K562 (cell line): ENCODE data around the gene PKD1.

Experiments
- CEBPZ ChIP-seq: fragments of 150-350 bp; IDR thresholded peaks from 2 replicates; pipeline ENCODE4 v1.6.1; 2014; ENCODE audit warnings: low read depth, mild to moderate bottlenecking, low read length, borderline replicate concordance
- CTCF ChIP-seq, 3 experiments: IDR thresholded peaks in 2 of 3; conservative IDR thresholded peaks in 1 of 3; 2 replicates each; pipeline ENCODE4 v1.5.1; 2011 to 2012; ENCODE audit warnings: low read length in 3 of 3, mild to moderate bottlenecking in 3 of 3, control low read depth in 2 of 3, improper control_type of control experiment in 1 of 3, inconsistent platforms in 1 of 3, low read depth in 1 of 3, mixed read lengths in 1 of 3, moderate library complexity in 1 of 3; ENCODE audit not compliant: insufficient read depth in 2 of 3
- HDGF ChIP-seq: fragments of 450-650 bp; IDR thresholded peaks from 2 replicates; pipeline ENCODE4 v1.6.1; 2016
- HNRNPK ChIP-seq: fragments of 200-400 bp; formaldehyde crosslinking; IDR thresholded peaks from one replicate; pipeline ENCODE4 v1.6.1; 2018; ENCODE audit warnings: mild to moderate bottlenecking, low read depth, low read length; ENCODE audit not compliant: poor library complexity, severe bottlenecking
- KAT2B ChIP-seq: IDR thresholded peaks from one replicate; pipeline ENCODE4 v1.6.1; 2012; ENCODE audit warnings: low read depth, mild to moderate bottlenecking, control low read depth, inconsistent platforms, low read length, moderate library complexity
- KDM5B ChIP-seq: fragments of 200-600 bp; sonication (generic); IDR thresholded peaks from 2 replicates; pipeline ENCODE4 v1.6.1; 2012; ENCODE audit warnings: low read depth, mild to moderate bottlenecking, moderate library complexity, low read length, control low read depth, inconsistent platforms; ENCODE audit not compliant: insufficient replicate concordance
- KLF16 ChIP-seq: IDR thresholded peaks from 2 replicates; pipeline ENCODE4 v1.6.1; 2016; ENCODE audit warnings: antibody characterized with exemption
- MAFK ChIP-seq: IDR thresholded peaks from 2 replicates; pipeline ENCODE4 v1.6.1; 2011; ENCODE audit warnings: low read length, improper control_type of control experiment
- NFIC ChIP-seq: fragments of 450-650 bp; IDR thresholded peaks from 2 replicates; pipeline ENCODE4 v1.6.1; 2017; ENCODE audit warnings: mild to moderate bottlenecking, inconsistent platforms
- NR3C1 ChIP-seq: sonication (generic); formaldehyde crosslinking; IDR thresholded peaks from 2 replicates; pipeline ENCODE4 v1.8.1; 2022; ENCODE audit warnings: missing genetic modification reagents
- RAD51 ChIP-seq: fragments of 450-650 bp; IDR thresholded peaks from 2 replicates; pipeline ENCODE4 v1.7.1; 2016; ENCODE audit warnings: low read depth, mild to moderate bottlenecking, borderline replicate concordance
- REST ChIP-seq, 2 experiments: fragments of 450-650 bp; formaldehyde crosslinking in 1 of 2; IDR thresholded peaks; 2 replicates each; pipeline versions ENCODE4 v1.4.0 to v1.6.1; 2014 to 2020; ENCODE audit warnings: mild to moderate bottlenecking in 2 of 2, borderline replicate concordance in 1 of 2, low read depth in 1 of 2
- SRSF3 ChIP-seq: fragments of 200-400 bp; formaldehyde crosslinking; IDR thresholded peaks from 2 replicates; pipeline ENCODE4 v1.6.1; 2016; ENCODE audit warnings: mild to moderate bottlenecking, low read length, moderate library complexity; ENCODE audit not compliant: insufficient read depth
- ZNF75A ChIP-seq: fragments of 450-650 bp; formaldehyde crosslinking; IDR thresholded peaks from 2 replicates; pipeline ENCODE4 v1.4.0; 2020; ENCODE audit warnings: mild to moderate bottlenecking

- TF ChIP-seq REST (IDR thresholded peaks at IDR 0.05; ENCODE audit: borderline replicate concordance), result no peak
- no peak for TF ChIP-seq REST (CRISPR knock-in tag; IDR thresholded peaks at IDR 0.05; ENCODE audit: low read depth)
- TF ChIP-seq KDM5B, result no peak
- no peak for TF ChIP-seq CTCF (IDR thresholded peaks at IDR 0.05 in 2 of 3, conservative IDR thresholded peaks at IDR 0.05 in 1 of 3; ENCODE audit: insufficient read depth in 2 of 3, low read depth in 1 of 3, low read length in 3 of 3)
- TF ChIP-seq KLF16, result no peak
- no peak for TF ChIP-seq CEBPZ
- TF ChIP-seq NFIC, result no peak
- no peak for TF ChIP-seq NR3C1 (CRISPR knock-in tag)
- TF ChIP-seq HDGF, result no peak
- TF ChIP-seq SRSF3, result no peak
- no peak for TF ChIP-seq RAD51
- no peak for TF ChIP-seq ZNF75A
- TF ChIP-seq HNRNPK, result no peak
- no peak for TF ChIP-seq KAT2B
- no peak for TF ChIP-seq MAFK
Measured at GRCh38 chr16:2162676-2163118, 27.0 kb upstream of the PKD1 start.
